ENCODE measurements around the gene TRAF3IP3. TPM values are rescaled to one million over a fixed set of nuclear protein-coding genes. Genes with fewer than 3 reads are reported as not detected.

The TRAF3IP3 gene
- total and polyA plus RNA-seq, 2 donors (not counting 1 experiment from before 2014, with no cell fraction given), result not detected

DNA sequence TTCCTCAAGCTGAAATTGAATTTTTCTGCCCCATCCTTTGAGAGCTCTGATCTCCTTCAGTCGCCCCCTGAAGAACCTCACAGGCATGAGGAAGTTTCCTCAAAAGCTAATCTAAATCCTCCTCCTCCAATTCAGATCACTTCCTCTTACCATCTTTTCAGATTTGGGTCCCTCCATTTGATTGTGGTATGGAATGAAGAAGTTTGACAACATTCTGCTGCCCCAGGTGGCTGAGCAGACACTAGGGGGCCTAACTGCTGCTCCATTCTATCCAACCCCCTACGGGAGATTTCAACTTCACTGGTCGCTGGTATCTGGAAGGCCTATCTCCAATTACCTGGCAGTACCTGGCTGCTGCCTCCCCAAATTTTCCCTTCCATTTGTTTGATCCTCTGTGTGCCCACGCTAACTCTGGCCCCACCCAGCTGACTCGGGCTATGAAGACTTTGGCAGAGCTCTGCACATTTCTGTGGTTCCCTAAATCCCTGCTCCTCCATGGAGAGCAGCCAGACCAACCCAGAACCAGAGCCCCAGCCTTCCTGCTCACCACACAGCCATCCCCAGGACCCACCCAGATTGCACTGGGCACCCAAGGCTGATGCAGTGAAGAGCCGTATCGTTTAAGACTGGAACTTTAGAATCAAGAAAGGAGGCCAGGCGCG, 42.3 kb downstream of the TRAF3IP3 start:
- H3K4me2 ChIP-seq (ENCODE audit: extremely low read depth, insufficient read depth, low read length), result no peak overlapping the region
- H3K27me3 ChIP-seq (ENCODE audit: control insufficient read depth, insufficient read depth, low read length), result peaks cover 14% of the 10 kb centered on the region
- DNase-seq (ENCODE audit: low read depth in 2 of 2), result peak in 1 of 2 donors; percentile 68
- no peaks in the 10 kb centered on the region for H3K9me3 ChIP-seq (ENCODE audit: control insufficient read depth, insufficient read depth, low read depth, low read length)
- TF ChIP-seq, protein P1, sequence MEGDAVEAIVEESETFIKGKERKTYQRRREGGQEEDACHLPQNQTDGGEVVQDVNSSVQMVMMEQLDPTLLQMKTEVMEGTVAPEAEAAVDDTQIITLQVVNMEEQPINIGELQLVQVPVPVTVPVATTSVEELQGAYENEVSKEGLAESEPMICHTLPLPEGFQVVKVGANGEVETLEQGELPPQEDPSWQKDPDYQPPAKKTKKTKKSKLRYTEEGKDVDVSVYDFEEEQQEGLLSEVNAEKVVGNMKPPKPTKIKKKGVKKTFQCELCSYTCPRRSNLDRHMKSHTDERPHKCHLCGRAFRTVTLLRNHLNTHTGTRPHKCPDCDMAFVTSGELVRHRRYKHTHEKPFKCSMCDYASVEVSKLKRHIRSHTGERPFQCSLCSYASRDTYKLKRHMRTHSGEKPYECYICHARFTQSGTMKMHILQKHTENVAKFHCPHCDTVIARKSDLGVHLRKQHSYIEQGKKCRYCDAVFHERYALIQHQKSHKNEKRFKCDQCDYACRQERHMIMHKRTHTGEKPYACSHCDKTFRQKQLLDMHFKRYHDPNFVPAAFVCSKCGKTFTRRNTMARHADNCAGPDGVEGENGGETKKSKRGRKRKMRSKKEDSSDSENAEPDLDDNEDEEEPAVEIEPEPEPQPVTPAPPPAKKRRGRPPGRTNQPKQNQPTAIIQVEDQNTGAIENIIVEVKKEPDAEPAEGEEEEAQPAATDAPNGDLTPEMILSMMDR (conservative IDR thresholded peaks at IDR 0.05 in 1 of 2, IDR thresholded peaks at IDR 0.05 in 1 of 2; ENCODE audit: low read depth in 1 of 2, low read length in 2 of 2), result no peak
- no peak for TF ChIP-seq EZH2 (IDR thresholded peaks at IDR 0.05; ENCODE audit: low read length, missing control alignments)
- no peaks in the 10 kb centered on the region for H3K4me1 ChIP-seq (ENCODE audit: control insufficient read depth, extremely low read depth, insufficient read depth, low read length)
- H2AFZ ChIP-seq (ENCODE audit: low read length), result no peak overlapping the region
- no peak overlapping the region for H3K4me3 ChIP-seq (replicated peaks in 1 of 4; ENCODE audit: control extremely low read depth in 1 of 4, insufficient read depth in 1 of 4, low read depth in 3 of 4, low read length in 4 of 4)
- no peaks in the 10 kb centered on the region for H4K20me1 ChIP-seq (ENCODE audit: control insufficient read depth, extremely low read depth, insufficient read depth, low read length)
- H3K79me2 ChIP-seq (ENCODE audit: control insufficient read depth, insufficient read depth, low read length), result no peaks in the 10 kb centered on the region
- H3K9ac ChIP-seq (ENCODE audit: insufficient read depth, low read length), result no peak overlapping the region
- no peaks in the 10 kb centered on the region for H3K36me3 ChIP-seq (ENCODE audit: control insufficient read depth, insufficient read depth, low read length)
- no peak overlapping the region for H3K27ac ChIP-seq (ENCODE audit: insufficient read depth, low read length)

DNA sequence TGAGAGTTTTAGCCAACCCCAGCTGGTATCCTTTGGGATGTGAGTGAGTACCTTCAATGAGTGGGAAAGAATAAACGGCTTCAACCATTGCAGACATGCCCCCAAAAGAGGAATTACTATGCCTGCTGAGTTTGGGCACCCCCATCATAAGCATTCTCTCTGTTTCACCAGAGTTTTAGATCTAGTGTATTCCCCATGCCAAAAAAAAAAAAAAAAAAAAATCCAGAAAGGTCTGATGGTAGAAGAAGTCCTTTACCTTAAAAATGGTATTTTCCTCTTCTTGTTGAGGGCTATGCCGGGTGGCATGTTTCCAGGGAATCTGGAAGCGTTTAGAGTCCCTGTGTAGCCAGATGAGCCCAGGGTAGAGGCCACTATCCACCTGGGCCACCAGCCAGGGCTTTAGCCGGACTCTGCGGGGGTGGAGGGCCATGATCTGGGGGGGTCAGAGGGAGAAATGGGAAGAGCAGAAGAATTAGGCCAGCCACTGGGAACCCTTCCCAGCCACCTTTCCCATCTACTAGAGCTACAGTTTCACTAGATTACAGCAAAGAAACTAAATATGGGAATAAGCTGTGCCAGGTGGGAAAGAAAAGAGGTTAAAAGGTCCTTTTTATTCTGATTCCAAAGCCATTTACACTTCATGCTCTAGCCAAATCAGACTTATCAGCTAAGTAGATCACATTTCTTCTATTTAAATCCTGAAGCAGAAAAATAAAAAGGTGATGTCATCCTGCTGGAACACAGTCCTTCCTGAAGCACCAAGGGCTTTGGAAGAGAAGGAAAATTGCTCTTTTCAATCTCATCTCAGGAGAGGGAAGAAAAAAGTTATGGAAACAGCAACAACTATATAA, 45.4 kb downstream of the TRAF3IP3 start:
- no peaks in the 10 kb centered on the region for H3K9me3 ChIP-seq (ENCODE audit: control insufficient read depth, insufficient read depth, low read depth, low read length)
- TF ChIP-seq EZH2 (IDR thresholded peaks at IDR 0.05; ENCODE audit: low read length, missing control alignments), result no peak
- TF ChIP-seq, protein P1 (conservative IDR thresholded peaks at IDR 0.05 in 1 of 2, IDR thresholded peaks at IDR 0.05 in 1 of 2; ENCODE audit: low read depth in 1 of 2, low read length in 2 of 2), result no peak
- no peak overlapping the region for H2AFZ ChIP-seq (ENCODE audit: low read length)
- DNase-seq (ENCODE audit: low read depth in 2 of 2), result peak in 1 of 2 donors; percentile 66
- no peaks in the 10 kb centered on the region for H4K20me1 ChIP-seq (ENCODE audit: control insufficient read depth, extremely low read depth, insufficient read depth, low read length)
- no peaks in the 10 kb centered on the region for H3K36me3 ChIP-seq (ENCODE audit: control insufficient read depth, insufficient read depth, low read length)
- H3K4me2 ChIP-seq (ENCODE audit: extremely low read depth, insufficient read depth, low read length), result no peak overlapping the region
- no peaks in the 10 kb centered on the region for H3K79me2 ChIP-seq (ENCODE audit: control insufficient read depth, insufficient read depth, low read length)
- H3K27me3 ChIP-seq (ENCODE audit: control insufficient read depth, insufficient read depth, low read length), result peaks cover 4% of the 10 kb centered on the region
- H3K27ac ChIP-seq (ENCODE audit: insufficient read depth, low read length), result no peak overlapping the region
- no peak overlapping the region for H3K9ac ChIP-seq (ENCODE audit: insufficient read depth, low read length)
- H3K4me3 ChIP-seq (replicated peaks in 1 of 4; ENCODE audit: control extremely low read depth in 1 of 4, insufficient read depth in 1 of 4, low read depth in 3 of 4, low read length in 4 of 4), result no peak overlapping the region
- peaks cover under 1% of the 10 kb centered on the region for H3K4me1 ChIP-seq (ENCODE audit: control insufficient read depth, extremely low read depth, insufficient read depth, low read length)

- Histone ChIP-seq H3K36me3 (ENCODE audit: control insufficient read depth, insufficient read depth, low read length) (no peaks in the 10 kb centered on the region), H3K4me3 (replicated peaks in 1 of 4; ENCODE audit: control extremely low read depth in 1 of 4, insufficient read depth in 1 of 4, low read depth in 3 of 4, low read length in 4 of 4) (no peak overlapping the region), H3K4me2 (ENCODE audit: extremely low read depth, insufficient read depth, low read length) (no peak overlapping the region), H3K4me1 (ENCODE audit: control insufficient read depth, extremely low read depth, insufficient read depth, low read length) (peaks cover 3% of the 10 kb centered on the region), H3K79me2 (ENCODE audit: control insufficient read depth, insufficient read depth, low read length) (no peaks in the 10 kb centered on the region), H3K27me3 (ENCODE audit: control insufficient read depth, insufficient read depth, low read length) (peaks cover 4% of the 10 kb centered on the region), H3K27ac (ENCODE audit: insufficient read depth, low read length) (no peak overlapping the region), H3K9me3 (ENCODE audit: control insufficient read depth, insufficient read depth, low read depth, low read length) (no peaks in the 10 kb centered on the region), H4K20me1 (ENCODE audit: control insufficient read depth, extremely low read depth, insufficient read depth, low read length) (no peaks in the 10 kb centered on the region), H2AFZ (ENCODE audit: low read length) (no peak overlapping the region), H3K9ac (ENCODE audit: insufficient read depth, low read length) (no peak overlapping the region)
- TF ChIP-seq, protein P1 (conservative IDR thresholded peaks at IDR 0.05 in 1 of 2, IDR thresholded peaks at IDR 0.05 in 1 of 2; ENCODE audit: low read depth in 1 of 2, low read length in 2 of 2), result no peak
- no peak for TF ChIP-seq EZH2 (IDR thresholded peaks at IDR 0.05; ENCODE audit: low read length, missing control alignments)
- no peak for DNase-seq (ENCODE audit: low read depth in 2 of 2)
Measured at GRCh38 chr1:209802117-209802779, 46.4 kb downstream of the TRAF3IP3 start.

All from fibroblast of lung (primary cell).